HG03045 (cell line): ENCODE measurements around the gene MCRIP1.

Source experiments
- ATAC-seq: cut with Tn5 transposase; IDR thresholded peaks from one replicate; pipeline ENCODE4 v1.9.1; 2021; ENCODE audit warnings: mild to moderate bottlenecking, moderate library complexity; ENCODE audit not compliant: unreplicated experiment

The MCRIP1 gene

DNA sequence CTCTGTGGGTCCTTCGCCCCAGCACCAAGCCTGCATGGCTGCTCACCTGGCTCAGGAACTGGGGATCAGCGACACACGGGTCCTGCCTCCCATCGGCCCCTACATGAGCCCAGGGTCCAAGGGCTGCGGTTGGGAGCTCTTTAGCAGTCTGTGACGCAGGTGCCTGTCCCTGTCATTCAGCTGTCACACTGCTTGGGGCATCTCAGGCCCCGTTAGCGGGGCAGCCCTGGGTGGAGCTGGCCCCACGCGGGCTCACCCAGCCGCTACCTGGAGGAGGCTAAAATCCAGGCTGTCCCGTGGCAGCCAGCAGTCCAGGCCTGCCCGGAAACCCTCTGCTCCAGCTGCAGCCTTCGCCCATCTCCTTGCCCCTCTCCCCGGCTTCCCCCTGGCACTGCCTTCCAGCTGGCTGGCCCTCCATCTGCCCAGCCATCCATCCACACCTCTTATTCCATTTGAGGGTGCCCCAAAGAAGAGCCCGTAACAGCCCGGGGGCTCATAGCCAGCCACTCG, 25.8 kb downstream of the MCRIP1 start:
- no peak for ATAC-seq

DNA sequence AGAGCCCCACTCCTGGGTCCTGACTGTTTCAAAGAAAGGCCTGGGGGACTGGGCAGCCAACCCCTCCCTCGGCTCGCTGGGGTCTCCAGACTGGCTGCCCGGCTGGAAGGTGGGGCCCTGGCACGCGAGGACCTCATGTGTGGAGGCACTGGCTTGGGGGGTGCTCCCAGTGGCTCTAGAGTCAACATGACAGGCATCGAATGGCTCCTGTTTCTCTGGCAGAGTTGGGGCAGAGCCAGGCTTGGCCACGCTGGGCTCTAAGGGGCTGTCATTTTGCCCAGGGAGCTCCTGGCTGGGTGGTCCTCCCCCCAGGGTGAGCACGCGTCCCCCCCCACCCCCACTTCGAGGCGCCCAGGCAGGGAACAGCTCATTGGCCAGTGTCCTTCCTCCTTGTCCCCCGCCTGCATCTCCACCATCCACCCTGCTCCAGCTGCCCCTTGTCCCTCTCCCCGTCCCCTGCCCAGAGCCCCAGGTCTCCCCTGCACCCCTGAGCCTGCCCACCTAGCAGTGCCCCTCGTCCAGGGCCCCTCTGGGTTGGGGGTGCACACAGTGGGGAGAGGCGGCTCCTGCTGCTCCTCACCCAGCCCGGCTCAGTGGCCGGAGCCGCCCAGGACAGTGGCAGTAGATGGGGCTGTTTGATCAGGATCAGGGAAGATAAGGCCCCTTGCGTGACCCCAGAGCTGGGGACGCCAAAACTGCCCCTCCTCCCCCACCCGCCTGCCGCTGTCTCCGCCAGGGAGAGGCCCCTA, 26.5 kb downstream of the MCRIP1 start:
- ATAC-seq, result no peak

DNA sequence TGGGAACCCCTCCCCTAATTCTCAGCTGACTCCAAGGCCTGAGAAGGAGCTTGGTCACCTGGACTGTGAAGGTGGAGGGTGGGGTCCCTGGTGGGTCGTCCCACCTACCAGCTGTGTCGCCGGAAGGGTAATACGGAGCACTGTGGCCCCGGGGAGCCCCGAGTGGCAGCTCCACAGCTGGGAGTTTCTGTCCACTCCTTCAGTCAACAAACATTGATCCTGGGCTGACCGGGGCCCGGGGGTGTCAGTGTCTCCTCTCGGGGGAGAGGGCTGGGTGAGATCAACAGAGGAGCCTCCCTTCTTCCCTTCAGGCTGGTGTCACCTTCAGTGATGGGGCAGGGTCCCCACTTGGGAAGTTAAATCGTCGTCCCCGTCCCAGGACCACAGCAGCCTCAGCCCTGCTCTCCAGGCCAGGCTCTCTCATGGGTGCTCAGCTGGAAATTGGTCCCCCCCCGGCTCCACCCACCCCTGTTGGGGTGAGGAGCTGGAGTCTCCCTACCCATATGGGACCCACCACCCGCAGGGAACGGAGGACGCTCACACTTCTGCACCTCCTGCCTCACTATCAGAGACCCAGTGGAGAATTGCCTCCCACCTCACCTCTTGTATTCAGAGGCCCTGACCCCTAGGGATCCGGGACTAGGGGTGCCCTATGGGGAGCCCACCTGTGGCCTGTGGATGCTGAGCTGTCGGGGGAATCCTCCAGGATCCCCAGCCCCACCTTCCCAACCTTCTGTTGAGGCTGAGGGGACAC, 27.2 kb downstream of the MCRIP1 start:
- ATAC-seq, result no peak

DNA sequence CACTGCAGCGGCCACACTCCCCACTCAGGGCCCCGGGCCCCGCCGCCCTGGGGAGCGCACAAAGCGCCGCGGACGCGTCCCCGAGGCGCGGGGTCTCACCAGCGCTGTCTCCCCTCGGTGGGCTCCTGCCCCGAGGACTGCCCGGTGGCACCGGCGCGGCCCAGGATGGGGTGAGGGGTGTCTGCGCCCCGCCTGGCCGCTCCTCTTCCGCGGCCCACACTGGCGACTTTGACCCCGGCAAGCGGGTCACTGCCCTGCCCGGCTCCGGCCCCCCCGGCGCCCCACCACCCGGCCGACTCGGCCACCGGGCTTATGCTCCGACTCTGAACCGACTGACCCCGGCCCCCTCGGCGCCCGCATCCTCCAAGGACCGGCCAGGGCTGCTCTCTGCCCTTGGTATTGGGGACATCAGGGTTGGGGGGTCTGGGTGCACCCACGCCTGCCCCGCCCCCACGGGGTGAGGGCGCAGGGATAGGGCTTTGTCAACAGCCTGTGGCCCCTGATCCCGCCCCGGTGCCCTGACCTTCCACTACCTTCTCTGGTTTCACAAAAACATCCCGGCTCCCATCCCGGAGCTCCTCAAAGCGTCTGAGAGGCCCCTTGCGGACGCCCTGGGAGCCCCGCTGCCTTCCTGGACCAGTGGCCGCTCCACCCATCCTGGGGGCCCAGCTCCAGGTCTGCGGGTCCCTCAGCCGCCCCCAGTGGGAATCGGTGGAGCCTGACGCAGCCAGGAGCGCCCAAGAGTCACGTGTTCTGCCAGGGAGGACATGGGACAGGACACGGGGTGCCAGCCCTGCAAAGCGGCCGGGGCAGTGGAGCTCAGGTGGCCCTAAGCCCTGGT, 28.3 kb downstream of the MCRIP1 start:
- no peak for ATAC-seq

DNA sequence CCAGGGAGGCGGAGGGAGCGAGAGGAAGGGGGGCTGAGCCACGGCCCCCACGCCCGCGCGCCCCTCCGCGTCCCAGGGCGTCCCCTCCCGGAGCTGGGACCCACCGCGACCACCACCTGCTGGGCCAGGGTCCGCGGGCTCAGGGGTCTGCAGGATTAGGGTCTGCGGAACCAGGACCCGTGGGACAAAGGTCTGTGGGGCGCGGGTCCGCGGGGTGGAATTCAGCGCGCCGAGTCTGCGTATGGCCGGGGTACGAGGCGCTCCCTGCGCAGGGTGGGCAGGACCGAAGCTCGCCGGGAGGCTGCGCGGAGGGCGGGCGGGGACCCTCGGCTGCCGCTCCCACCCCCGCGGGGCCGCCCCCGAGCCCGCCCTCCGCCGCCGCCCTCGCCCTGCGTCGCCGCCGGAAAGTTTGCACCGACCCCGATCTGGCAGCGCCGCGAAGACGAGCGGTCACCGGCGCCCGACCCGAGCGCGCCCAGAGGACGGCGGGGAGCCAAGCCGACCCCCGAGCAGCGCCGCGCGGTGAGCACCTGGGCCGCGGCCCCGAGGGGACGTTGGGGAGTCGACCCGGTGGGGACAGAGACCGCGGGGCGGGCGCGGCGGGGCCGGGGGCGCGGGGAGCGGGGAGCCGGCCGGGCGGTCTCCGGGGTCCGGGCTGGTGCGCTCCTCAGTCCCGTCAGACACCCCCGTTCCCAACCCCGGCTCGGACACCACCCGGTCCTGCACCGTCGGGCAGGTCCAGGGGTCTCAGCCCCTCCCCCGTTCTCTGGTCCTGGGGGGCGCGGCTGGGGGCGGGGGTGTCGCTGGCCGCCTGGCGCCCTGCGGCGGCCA, 29.1 kb downstream of the MCRIP1 start, which contains the start of gene GCGR:
GCGR (plus strand) TSS at position 423 of the 831 bp plus-strand sequence. CDS start 4,869 bp downstream, outside the sequence.
- ATAC-seq, result no peak

DNA sequence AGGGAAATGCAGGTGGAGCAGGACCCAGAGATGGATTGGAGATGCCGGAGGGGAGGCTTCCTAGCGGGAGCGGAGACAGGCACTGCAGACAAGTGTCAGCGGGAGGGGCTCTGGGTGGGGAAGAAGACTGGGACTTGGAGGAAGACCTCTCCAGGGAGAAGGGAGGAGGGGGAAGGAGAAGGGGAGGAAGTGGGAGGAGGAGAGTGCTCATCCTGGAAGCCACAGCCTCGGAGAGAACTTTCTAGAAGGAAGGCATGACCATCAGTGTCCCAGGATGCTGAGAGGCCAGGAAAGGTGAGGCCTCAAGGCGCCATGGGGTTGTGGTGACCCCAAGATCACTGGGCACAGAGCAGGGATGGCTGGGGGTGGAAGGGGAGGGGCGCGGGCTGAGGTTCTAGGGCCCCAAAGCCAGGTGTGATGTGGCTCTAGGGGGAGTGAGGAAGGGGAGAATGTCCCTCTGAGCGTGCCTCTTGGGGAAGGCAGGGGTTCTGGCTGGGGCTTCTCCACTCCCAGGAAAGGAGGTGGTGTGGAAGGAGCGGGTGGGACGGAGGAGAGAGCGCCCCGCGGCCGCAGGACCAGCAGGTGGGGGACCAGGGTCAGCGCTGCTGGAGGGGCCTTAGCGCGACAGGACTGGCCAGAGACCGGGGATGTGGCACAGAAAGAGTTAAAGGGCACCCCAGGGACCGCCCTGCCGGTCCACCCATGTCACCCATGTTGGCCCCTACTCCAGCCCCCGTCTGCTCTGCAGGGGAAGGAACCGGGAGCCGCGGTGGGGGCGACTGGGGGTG, 30.0 kb downstream of the MCRIP1 start:
- no peak for ATAC-seq

DNA sequence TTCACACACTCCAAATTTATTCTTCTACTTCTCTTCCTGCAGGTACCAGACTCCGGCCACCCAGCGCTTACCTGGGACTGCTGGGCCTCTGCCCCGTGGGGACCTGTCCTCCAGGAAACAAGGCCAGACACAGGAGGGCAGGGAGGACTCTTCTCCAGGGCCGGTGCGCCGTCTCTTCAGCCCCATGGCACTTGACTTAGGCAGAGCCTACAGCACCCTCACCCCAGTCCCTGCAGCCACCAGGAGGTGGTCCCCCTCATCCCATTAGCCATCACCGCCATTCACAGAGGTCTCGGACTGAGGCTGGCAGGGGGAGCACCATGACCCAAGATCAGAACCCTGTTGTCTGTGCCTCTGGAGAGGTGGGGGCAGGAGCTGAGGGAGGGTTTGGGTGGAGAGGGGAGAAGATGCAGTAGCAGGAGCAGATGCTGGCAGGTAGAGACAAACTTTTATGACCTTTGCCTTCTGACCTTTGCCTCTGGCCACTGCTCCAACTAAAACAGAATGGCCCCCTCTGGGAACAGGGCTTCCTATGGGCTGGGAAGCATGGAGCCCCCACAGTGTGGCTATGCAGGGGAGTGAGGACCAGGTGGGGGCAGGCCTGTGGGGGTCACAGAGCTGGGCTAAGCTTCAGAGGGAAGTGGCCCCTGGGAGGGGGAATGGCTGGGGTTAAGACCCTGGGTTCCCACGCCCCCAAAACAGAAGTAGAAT, 30.9 kb downstream of the MCRIP1 start:
- ATAC-seq, result no peak

DNA sequence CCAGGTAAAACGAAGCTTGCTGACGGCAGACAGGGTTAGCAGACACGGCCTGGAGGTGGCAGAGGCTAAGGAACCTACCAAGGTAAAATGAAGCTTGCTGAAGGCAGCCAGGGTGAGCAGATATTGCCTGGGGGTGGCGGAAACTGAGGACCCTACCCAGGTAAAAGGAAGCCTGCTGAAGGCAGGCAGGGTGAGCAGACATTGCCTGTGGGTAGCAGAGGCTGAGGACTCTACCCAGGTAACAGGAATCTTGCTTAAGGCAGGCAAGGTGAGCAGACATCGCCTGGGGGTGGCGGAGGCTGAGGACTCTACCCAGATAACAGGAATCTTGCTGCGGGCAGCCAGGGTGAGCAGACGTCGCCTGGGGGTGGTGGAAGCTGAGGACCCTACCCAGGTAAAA, 31.8 kb downstream of the MCRIP1 start:
- ATAC-seq, result no peak

DNA sequence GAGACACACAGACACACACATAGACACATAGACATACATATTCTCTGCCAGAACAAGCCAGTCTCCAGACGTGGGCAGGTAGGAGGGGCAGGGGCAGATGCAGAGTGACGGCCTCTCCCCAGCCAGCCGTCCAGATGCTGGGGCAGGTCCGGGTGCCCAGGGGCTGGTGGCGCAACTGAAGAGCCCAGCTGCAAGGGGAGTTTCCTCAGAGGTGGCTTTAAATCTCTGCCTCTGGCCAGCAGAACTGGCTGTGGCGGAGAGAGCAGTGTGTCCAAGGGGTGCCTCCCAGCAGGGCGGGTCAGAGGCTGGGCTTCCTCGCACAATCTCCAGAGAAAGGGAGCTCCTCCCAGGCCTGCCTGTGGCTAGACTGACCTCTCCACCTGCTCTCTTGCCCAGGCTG, 38.6 kb downstream of the MCRIP1 start:
- ATAC-seq, result no peak

DNA sequence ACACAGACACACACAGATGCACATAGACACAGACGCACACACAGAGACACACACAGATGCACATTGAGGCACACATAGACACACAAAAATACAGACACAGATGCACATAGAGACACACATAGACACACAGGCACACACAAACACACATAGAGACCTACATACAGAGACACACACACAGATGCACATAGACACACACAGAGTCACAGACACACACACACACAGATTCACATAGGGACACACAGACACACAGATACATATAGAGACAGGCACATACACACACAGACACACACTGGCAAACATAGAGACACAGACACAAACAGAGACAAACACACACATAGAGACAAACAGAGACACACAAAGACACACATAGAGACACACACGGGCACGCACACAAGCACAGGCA, 39.0 kb downstream of the MCRIP1 start:
- no peak for ATAC-seq

DNA sequence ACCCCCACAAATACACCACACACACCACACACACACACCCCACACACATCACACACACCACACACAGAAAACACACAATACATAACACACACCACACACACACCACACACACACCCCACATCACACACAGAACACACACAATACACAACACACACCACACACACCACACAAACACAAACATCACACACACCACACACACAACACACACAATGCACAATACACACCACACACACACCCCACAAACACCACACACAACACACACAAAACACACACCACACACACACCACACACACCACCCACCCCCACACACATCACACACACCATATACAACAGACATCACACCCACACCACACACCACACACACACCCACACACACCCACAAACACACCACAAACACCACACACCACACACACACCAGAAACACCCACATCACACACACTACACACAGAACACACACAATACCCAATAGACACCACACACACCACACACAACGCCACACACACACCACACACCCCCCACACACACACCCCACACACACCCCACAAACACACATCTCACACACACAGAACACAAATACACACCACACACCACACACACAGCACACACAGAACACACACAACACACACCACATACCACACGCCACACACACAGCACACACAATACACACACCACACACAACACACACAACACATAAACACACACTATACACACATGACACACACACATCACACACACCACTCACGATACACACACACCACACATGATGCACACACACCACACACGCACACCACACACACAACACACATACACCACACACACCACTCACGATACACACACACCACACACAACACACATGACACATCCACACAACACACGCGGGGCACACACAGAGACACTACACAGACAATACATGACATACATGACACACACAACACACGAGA, 40.1 kb downstream of the MCRIP1 start:
- no peak for ATAC-seq
